ENCODE results near the gene SCUBE3. TPM values are rescaled to one million over a fixed set of nuclear protein-coding genes. Genes with fewer than 3 reads are reported as not detected.
A peak's percentile ranks its signal among the peaks of the same experiment; 100 is the strongest.

The SCUBE3 gene
- total and polyA plus RNA-seq, 9 of the 15 experiments (the other 6 are each of a cell fraction or from before 2014, with no cell fraction given): 0.01 to 0.11 TPM; not detected in 7

DNA sequence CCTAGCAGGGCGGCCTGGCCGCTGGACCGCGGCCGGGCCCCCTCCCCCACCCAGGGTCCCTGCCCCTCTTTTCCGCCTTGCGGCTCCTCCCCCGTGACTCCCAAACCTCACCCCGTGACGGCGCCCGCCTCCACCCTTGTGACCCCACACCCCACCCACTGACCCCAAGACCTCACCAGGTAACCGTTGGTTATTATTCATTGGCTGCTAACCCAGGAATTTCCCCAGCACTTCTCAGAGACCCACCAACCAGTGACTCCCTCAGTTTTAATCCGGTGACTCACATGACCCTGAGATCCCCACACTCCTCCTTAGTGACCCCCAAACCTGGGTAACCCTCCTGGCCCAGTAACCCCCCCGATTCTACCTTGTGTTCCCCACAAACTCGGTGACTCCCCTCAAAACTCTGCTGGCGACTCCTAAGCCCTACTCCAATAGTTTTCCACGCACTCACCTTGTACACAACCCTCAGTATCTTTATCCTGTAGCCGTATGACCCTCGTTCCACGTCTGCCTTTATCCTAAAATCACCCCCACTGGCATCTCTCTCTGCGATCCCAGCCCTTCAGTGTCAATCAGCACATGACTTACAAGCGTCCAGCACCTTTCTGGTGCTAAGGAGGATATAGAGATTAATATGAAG lies 46.3 kb downstream of the SCUBE3 start (continued):
- no peak for TF ChIP-seq NELFE (IDR thresholded peaks at IDR 0.05; ENCODE audit: insufficient read depth, insufficient read length)
- no peak for TF ChIP-seq SLC30A9 (CRISPR knock-in tag; IDR thresholded peaks at IDR 0.05)
- TF ChIP-seq, protein P1, sequence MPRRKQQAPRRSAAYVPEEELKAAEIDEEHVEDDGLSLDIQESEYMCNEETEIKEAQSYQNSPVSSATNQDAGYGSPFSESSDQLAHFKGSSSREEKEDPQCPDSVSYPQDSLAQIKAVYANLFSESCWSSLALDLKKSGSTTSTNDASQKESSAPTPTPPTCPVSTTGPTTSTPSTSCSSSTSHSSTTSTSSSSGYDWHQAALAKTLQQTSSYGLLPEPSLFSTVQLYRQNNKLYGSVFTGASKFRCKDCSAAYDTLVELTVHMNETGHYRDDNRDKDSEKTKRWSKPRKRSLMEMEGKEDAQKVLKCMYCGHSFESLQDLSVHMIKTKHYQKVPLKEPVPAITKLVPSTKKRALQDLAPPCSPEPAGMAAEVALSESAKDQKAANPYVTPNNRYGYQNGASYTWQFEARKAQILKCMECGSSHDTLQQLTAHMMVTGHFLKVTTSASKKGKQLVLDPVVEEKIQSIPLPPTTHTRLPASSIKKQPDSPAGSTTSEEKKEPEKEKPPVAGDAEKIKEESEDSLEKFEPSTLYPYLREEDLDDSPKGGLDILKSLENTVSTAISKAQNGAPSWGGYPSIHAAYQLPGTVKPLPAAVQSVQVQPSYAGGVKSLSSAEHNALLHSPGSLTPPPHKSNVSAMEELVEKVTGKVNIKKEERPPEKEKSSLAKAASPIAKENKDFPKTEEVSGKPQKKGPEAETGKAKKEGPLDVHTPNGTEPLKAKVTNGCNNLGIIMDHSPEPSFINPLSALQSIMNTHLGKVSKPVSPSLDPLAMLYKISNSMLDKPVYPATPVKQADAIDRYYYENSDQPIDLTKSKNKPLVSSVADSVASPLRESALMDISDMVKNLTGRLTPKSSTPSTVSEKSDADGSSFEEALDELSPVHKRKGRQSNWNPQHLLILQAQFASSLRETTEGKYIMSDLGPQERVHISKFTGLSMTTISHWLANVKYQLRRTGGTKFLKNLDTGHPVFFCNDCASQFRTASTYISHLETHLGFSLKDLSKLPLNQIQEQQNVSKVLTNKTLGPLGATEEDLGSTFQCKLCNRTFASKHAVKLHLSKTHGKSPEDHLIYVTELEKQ (CRISPR knock-in tag; IDR thresholded peaks at IDR 0.05): no peak
- TF ChIP-seq, protein P2, sequence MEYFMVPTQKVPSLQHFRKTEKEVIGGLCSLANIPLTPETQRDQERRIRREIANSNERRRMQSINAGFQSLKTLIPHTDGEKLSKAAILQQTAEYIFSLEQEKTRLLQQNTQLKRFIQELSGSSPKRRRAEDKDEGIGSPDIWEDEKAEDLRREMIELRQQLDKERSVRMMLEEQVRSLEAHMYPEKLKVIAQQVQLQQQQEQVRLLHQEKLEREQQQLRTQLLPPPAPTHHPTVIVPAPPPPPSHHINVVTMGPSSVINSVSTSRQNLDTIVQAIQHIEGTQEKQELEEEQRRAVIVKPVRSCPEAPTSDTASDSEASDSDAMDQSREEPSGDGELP (CRISPR knock-in tag; IDR thresholded peaks at IDR 0.05; ENCODE audit: borderline replicate concordance): no peak
- TF ChIP-seq, protein P3, sequence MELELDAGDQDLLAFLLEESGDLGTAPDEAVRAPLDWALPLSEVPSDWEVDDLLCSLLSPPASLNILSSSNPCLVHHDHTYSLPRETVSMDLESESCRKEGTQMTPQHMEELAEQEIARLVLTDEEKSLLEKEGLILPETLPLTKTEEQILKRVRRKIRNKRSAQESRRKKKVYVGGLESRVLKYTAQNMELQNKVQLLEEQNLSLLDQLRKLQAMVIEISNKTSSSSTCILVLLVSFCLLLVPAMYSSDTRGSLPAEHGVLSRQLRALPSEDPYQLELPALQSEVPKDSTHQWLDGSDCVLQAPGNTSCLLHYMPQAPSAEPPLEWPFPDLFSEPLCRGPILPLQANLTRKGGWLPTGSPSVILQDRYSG (tag; conservative IDR thresholded peaks at IDR 0.05; ENCODE audit: low read depth): no peak
- peak; percentile 64; the same call in 1 of the 2 replicates for TF ChIP-seq ZNF76 (CRISPR knock-in tag; IDR thresholded peaks at IDR 0.05; ENCODE audit: borderline replicate concordance)
- TF ChIP-seq TRIM24 (IDR thresholded peaks at IDR 0.05): no peak
- no peak for TF ChIP-seq ZNF830 (CRISPR knock-in tag; IDR thresholded peaks at IDR 0.05)
- TF ChIP-seq RBM15 (IDR thresholded peaks at IDR 0.05; ENCODE audit: insufficient read depth, low read length): no peak
- no peak for TF ChIP-seq ZNF77 (CRISPR knock-in tag; IDR thresholded peaks at IDR 0.05)
- TF ChIP-seq, protein P4, sequence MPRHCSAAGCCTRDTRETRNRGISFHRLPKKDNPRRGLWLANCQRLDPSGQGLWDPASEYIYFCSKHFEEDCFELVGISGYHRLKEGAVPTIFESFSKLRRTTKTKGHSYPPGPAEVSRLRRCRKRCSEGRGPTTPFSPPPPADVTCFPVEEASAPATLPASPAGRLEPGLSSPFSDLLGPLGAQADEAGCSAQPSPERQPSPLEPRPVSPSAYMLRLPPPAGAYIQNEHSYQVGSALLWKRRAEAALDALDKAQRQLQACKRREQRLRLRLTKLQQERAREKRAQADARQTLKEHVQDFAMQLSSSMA (CRISPR knock-in tag; IDR thresholded peaks at IDR 0.05): no peak
- TF ChIP-seq, protein P5, sequence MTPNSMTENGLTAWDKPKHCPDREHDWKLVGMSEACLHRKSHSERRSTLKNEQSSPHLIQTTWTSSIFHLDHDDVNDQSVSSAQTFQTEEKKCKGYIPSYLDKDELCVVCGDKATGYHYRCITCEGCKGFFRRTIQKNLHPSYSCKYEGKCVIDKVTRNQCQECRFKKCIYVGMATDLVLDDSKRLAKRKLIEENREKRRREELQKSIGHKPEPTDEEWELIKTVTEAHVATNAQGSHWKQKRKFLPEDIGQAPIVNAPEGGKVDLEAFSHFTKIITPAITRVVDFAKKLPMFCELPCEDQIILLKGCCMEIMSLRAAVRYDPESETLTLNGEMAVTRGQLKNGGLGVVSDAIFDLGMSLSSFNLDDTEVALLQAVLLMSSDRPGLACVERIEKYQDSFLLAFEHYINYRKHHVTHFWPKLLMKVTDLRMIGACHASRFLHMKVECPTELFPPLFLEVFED (CRISPR knock-in tag; conservative IDR thresholded peaks at IDR 0.05): peak; percentile 86
- no peak for TF ChIP-seq COPS2 (conservative IDR thresholded peaks at IDR 0.05)
- no peak for TF ChIP-seq POLR2A (conservative IDR thresholded peaks at IDR 0.05)
- no peak for TF ChIP-seq PTTG1 (tag; IDR thresholded peaks at IDR 0.05; ENCODE audit: low read depth)
- peak; percentile 75; the same call in 1 of the 2 replicates for TF ChIP-seq ZNF583 (CRISPR knock-in tag; IDR thresholded peaks at IDR 0.05)
- TF ChIP-seq ZSCAN32 (CRISPR knock-in tag; IDR thresholded peaks at IDR 0.05): no peak
- TF ChIP-seq, protein P6, sequence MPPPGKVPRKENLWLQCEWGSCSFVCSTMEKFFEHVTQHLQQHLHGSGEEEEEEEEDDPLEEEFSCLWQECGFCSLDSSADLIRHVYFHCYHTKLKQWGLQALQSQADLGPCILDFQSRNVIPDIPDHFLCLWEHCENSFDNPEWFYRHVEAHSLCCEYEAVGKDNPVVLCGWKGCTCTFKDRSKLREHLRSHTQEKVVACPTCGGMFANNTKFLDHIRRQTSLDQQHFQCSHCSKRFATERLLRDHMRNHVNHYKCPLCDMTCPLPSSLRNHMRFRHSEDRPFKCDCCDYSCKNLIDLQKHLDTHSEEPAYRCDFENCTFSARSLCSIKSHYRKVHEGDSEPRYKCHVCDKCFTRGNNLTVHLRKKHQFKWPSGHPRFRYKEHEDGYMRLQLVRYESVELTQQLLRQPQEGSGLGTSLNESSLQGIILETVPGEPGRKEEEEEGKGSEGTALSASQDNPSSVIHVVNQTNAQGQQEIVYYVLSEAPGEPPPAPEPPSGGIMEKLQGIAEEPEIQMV (tag; conservative IDR thresholded peaks at IDR 0.05; ENCODE audit: low read depth): no peak
